Keratinocyte (primary cell): Measurements from ENCODE around the gene PITHD1. TPM values are rescaled to one million over a fixed set of nuclear protein-coding genes. Genes with fewer than 3 reads are reported as not detected.
"Not testable (repeated sequence)": the region's sequence is repeated elsewhere in the genome, so short reads cannot be mapped to it uniquely, and the experiment has no call there.

Source experiments
- DNase-seq: peaks from one replicate; pipeline ENCODE4 v3.0.0-alpha.2; 2011; ENCODE audit warnings: low read depth, missing footprints, low spot score
- FAIRE-seq: peaks from 2 replicates; lab custom pipeline; 2011; peaks lifted over from hg19 to GRCh38; lab: Jason Lieb, UNC
- H2AFZ ChIP-seq: 2 replicates; pipeline ENCODE4 v1.6.0; 2012; ENCODE audit warnings: low read length, control low read depth, inconsistent platforms; ENCODE audit not compliant: control insufficient read depth
- H3K27ac ChIP-seq: 2 replicates; pipeline ENCODE4 v1.5.1; 2011; ENCODE audit warnings: low read length; ENCODE audit not compliant: control insufficient read depth, insufficient read depth
- H3K27me3 ChIP-seq: 3 replicates; pipeline ENCODE4 v1.6.0; 2011; ENCODE audit warnings: low read length; ENCODE audit not compliant: control insufficient read depth, insufficient read depth; ENCODE audit errors: extremely low read depth
- H3K36me3 ChIP-seq, 2 experiments: 2 replicates in 1 of 2; 3 replicates in 1 of 2; pipeline ENCODE4 v1.5.1; 2011; ENCODE audit warnings: low read length in 2 of 2, mild to moderate bottlenecking in 1 of 2; ENCODE audit not compliant: control insufficient read depth in 2 of 2, insufficient read depth in 2 of 2; ENCODE audit errors: extremely low read depth in 1 of 2
- H3K4me1 ChIP-seq: 3 replicates; pipeline ENCODE4 v1.5.1; 2011; ENCODE audit warnings: low read length; ENCODE audit not compliant: control insufficient read depth, insufficient read depth; ENCODE audit errors: extremely low read depth
- H3K4me2 ChIP-seq: 3 replicates; pipeline ENCODE4 v1.6.0; 2011; ENCODE audit warnings: low read depth, low read length; ENCODE audit not compliant: control insufficient read depth, insufficient read depth; ENCODE audit errors: extremely low read depth
- H3K4me3 ChIP-seq, 3 experiments: fragments of 200-600 bp in 1 of 3; sonication (generic) in 1 of 3; 2 replicates in 2 of 3; 3 replicates in 1 of 3; pipeline ENCODE4 v1.5.1; 2011 to 2016; ENCODE audit warnings: low read length in 3 of 3, mild to moderate bottlenecking in 3 of 3, control low read depth in 2 of 3, inconsistent platforms in 1 of 3, low read depth in 1 of 3, mixed read lengths in 1 of 3, mixed run types in 1 of 3, moderate library complexity in 1 of 3; ENCODE audit not compliant: control insufficient read depth in 2 of 3, insufficient read depth in 2 of 3; ENCODE audit errors: extremely low read depth in 1 of 3
- H3K79me2 ChIP-seq: 2 replicates; pipeline ENCODE4 v1.6.0; 2012; ENCODE audit warnings: low read length; ENCODE audit not compliant: control insufficient read depth, insufficient read depth
- H3K9ac ChIP-seq: 3 replicates; pipeline ENCODE4 v1.6.0; 2011; ENCODE audit warnings: low read length; ENCODE audit not compliant: control insufficient read depth, insufficient read depth; ENCODE audit errors: extremely low read depth
- H3K9me1 ChIP-seq: 3 replicates; pipeline ENCODE4 v1.6.0; 2011; ENCODE audit warnings: low read length; ENCODE audit not compliant: control insufficient read depth, insufficient read depth; ENCODE audit errors: extremely low read depth
- H3K9me3 ChIP-seq: 2 replicates; pipeline ENCODE4 v1.5.1; 2012; ENCODE audit warnings: low read depth, low read length; ENCODE audit not compliant: control insufficient read depth
- H4K20me1 ChIP-seq: 3 replicates; pipeline ENCODE4 v1.6.0; 2011; ENCODE audit warnings: low read length; ENCODE audit not compliant: control insufficient read depth, insufficient read depth; ENCODE audit errors: extremely low read depth
- EZH2 ChIP-seq: IDR thresholded peaks from one replicate; pipeline ENCODE4 v1.6.1; 2012; ENCODE audit warnings: inconsistent platforms, mild to moderate bottlenecking, low read length, moderate library complexity
- dilution Hi-C: fragments of 300-500 bp; cut with MboI; formaldehyde crosslinking; loops from one replicate; pipeline ENCODE4 v1.7.0; 2020; ENCODE audit warnings: low sequenced_read_pairs; ENCODE audit not compliant: extremely low pct_ligation_motif_present
- polyA plus RNA-seq, 5 experiments: library from polyadenylated mRNA; depleted of rRNA in 3 of 5; stranded (reverse) in 3 of 5; stranded (forward) in 1 of 5; unstranded in 1 of 5; fragments of >200 nt; gene quantifications; 1 replicate in 1 of 5; 2 replicates in 3 of 5; 3 replicates in 1 of 5; pipeline versions ENCODE4 v1.2.1 to v1.2.3, GENCODE V29; 2011 to 2012; ENCODE audit warnings: missing spikeins in 2 of 5, low read depth in 1 of 5, low replicate concordance in 1 of 5
- TF ChIP-seq, protein P1 (sequence below), 3 experiments: IDR thresholded peaks in 1 of 3; conservative IDR thresholded peaks in 1 of 3; optimal IDR thresholded peaks in 1 of 3; 2 replicates in 2 of 3; 3 replicates in 1 of 3; pipeline versions ENCODE3 to v1.5.1; 2011; ENCODE audit warnings: low read length in 3 of 3, mild to moderate bottlenecking in 3 of 3, moderate library complexity in 2 of 3, control low read depth in 1 of 3, inconsistent platforms in 1 of 3; ENCODE audit not compliant: insufficient read depth in 2 of 3; ENCODE audit errors: extremely low read depth in 1 of 3

PITHD1 gene
- polyA plus RNA-seq, 1 donor (not counting 4 experiments of a cell fraction or from before 2014, with no cell fraction given) = 59.4 TPM

DNA sequence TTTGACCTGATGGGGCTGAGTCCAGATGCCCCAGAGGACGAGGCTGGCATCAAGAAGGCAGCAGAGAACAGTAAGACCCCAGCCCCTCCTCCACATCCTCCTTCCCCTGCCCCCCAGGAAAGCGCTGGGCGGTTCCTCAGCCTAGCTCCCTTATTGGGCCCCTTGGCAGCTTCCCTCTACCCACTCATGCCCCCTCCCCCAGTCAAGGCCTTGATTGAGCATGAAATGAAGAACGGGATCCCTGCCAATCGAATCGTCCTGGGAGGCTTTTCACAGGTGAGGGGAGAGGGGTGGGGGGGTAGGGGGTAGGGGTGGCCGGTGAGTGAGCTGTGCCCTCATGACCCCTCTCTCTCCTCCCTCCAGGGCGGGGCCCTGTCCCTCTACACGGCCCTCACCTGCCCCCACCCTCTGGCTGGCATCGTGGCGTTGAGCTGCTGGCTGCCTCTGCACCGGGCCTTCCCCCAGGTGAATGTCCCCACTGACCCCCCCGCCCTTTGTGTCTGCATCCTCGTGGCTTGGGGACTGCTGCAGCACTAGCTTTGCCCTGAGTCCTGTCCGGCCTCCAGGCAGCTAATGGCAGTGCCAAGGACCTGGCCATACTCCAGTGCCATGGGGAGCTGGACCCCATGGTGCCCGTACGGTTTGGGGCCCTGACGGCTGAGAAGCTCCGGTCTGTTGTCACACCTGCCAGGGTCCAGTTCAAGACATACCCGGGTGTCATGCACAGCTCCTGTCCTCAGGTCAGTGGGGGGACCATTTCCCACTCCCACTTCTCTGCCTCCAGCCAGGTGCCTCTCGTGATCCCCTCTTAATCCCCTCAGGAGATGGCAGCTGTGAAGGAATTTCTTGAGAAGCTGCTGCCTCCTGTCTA, 15.9 kb downstream of the PITHD1 start:
- H3K27me3 ChIP-seq = no peaks in the 10 kb centered on the region
- no peak for TF ChIP-seq EZH2
- TF ChIP-seq, protein P1, sequence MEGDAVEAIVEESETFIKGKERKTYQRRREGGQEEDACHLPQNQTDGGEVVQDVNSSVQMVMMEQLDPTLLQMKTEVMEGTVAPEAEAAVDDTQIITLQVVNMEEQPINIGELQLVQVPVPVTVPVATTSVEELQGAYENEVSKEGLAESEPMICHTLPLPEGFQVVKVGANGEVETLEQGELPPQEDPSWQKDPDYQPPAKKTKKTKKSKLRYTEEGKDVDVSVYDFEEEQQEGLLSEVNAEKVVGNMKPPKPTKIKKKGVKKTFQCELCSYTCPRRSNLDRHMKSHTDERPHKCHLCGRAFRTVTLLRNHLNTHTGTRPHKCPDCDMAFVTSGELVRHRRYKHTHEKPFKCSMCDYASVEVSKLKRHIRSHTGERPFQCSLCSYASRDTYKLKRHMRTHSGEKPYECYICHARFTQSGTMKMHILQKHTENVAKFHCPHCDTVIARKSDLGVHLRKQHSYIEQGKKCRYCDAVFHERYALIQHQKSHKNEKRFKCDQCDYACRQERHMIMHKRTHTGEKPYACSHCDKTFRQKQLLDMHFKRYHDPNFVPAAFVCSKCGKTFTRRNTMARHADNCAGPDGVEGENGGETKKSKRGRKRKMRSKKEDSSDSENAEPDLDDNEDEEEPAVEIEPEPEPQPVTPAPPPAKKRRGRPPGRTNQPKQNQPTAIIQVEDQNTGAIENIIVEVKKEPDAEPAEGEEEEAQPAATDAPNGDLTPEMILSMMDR (optimal IDR thresholded peaks at IDR 0.05 in 1 of 3, IDR thresholded peaks at IDR 0.05 in 1 of 3, conservative IDR thresholded peaks at IDR 0.05 in 1 of 3; ENCODE audit: extremely low read depth in 1 of 3, insufficient read depth in 2 of 3, low read length in 3 of 3) = no peak
- H3K36me3 ChIP-seq = peaks cover 34 to 38% of the 10 kb centered on the region in 2 experiments
- no peak overlapping the region for H2AFZ ChIP-seq
- no peak overlapping the region for H3K27ac ChIP-seq
- no peaks in the 10 kb centered on the region for H3K9me3 ChIP-seq
- FAIRE-seq (no peak), DNase-seq (no peak)
- H3K4me3 ChIP-seq = no peak overlapping the region
- no peak overlapping the region for H3K9ac ChIP-seq
- H3K9me1 ChIP-seq = no peaks in the 10 kb centered on the region
- H3K4me2 ChIP-seq = no peak overlapping the region
- H3K4me1 ChIP-seq = peaks cover 32% of the 10 kb centered on the region
- no peaks in the 10 kb centered on the region for H4K20me1 ChIP-seq
- peaks cover 21% of the 10 kb centered on the region for H3K79me2 ChIP-seq
- dilution Hi-C loops = no loop called here

DNA sequence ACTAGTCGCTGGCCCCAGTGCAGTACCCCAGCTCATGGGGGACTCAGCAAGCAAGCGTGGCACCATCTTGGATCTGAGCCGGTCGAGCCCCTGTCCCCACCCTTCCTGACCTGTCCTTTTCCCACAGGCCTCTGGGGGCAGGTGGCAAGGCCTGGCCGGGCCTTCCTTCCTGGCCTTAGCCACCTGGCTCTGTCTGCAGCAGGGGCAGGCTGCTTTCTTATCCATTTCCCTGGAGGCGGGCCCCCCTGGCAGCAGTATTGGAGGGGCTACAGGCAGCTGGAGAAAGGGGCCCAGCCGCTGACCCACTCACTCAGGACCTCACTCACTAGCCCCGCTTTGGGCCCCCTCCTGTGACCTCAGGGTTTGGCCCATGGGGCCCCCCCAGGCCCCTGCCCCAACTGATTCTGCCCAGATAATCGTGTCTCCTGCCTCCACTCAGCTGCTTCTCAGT, 16.5 kb downstream of the PITHD1 start:
- H2AFZ ChIP-seq, H3K4me3 ChIP-seq, FAIRE-seq, DNase-seq, H3K27ac ChIP-seq, H3K27me3 ChIP-seq, dilution Hi-C loops, H3K4me2 ChIP-seq, H3K9ac ChIP-seq, H3K9me1 ChIP-seq, H4K20me1 ChIP-seq, H3K9me3 ChIP-seq: not testable (repeated sequence)
- peaks cover 34 to 38% of the 10 kb centered on the region in 2 experiments for H3K36me3 ChIP-seq
- peaks cover 35% of the 10 kb centered on the region for H3K4me1 ChIP-seq
- peaks cover 21% of the 10 kb centered on the region for H3K79me2 ChIP-seq
